MM.1S (cell line): ENCODE data around the gene DRC7.

Experiments used
- DNase-seq: peaks from one replicate; pipeline ENCODE4 v3.0.0-alpha.2; 2015
- H2AFZ ChIP-seq: fragments of 300-600 bp; sonication (generic); 2 replicates; pipeline ENCODE4 v1.6.0; 2016; ENCODE audit warnings: antibody characterized with exemption, low read length
- H3F3A ChIP-seq: fragments of 300-600 bp; sonication (generic); 2 replicates; pipeline ENCODE4 v1.6.1; 2016; ENCODE audit warnings: mild to moderate bottlenecking, antibody characterized with exemption, low read length, moderate library complexity, mixed read lengths; ENCODE audit not compliant: insufficient read depth
- H3K27ac ChIP-seq: fragments of 300-600 bp; sonication (generic); 2 replicates; pipeline ENCODE4 v1.5.1; 2016; ENCODE audit warnings: mild to moderate bottlenecking, low read length
- H3K27me3 ChIP-seq: fragments of 300-600 bp; sonication (generic); replicated peaks from 2 replicates; pipeline ENCODE4 v1.6.0; 2016; ENCODE audit warnings: low read length; ENCODE audit not compliant: insufficient read depth
- H3K36me3 ChIP-seq: fragments of 300-600 bp; sonication (generic); replicated peaks from 2 replicates; pipeline ENCODE4 v1.6.1; 2016; ENCODE audit warnings: mild to moderate bottlenecking, low read length, mixed read lengths; ENCODE audit not compliant: insufficient read depth
- H3K4me1 ChIP-seq: fragments of 300-600 bp; sonication (generic); 2 replicates; pipeline ENCODE4 v1.6.1; 2016; ENCODE audit warnings: low read length, mixed read lengths
- H3K4me2 ChIP-seq: fragments of 300-600 bp; sonication (generic); 2 replicates; pipeline ENCODE4 v1.6.0; 2016; ENCODE audit warnings: low read depth, low read length
- H3K4me3 ChIP-seq: fragments of 300-600 bp; sonication (generic); 2 replicates; pipeline ENCODE4 v1.5.1; 2016; ENCODE audit warnings: low read length, mixed read lengths
- H3K79me2 ChIP-seq: fragments of 300-600 bp; sonication (generic); 2 replicates; pipeline ENCODE4 v1.6.1; 2016; ENCODE audit warnings: mixed run types, low read length, mixed read lengths
- H3K9ac ChIP-seq: fragments of 300-600 bp; sonication (generic); 2 replicates; pipeline ENCODE4 v1.6.1; 2016; ENCODE audit warnings: low read length, mixed read lengths
- H3K9me2 ChIP-seq: fragments of 300-600 bp; sonication (generic); replicated peaks from 2 replicates; pipeline ENCODE4 v1.6.1; 2016; ENCODE audit warnings: mild to moderate bottlenecking, low read length, mixed read lengths; ENCODE audit not compliant: insufficient read depth
- H3K9me3 ChIP-seq: fragments of 300-600 bp; sonication (generic); replicated peaks from 2 replicates; pipeline ENCODE4 v1.6.1; 2016; ENCODE audit warnings: mild to moderate bottlenecking, low read length, mixed read lengths; ENCODE audit not compliant: insufficient read depth
- H4K20me1 ChIP-seq: fragments of 300-600 bp; sonication (generic); 2 replicates; pipeline ENCODE4 v1.6.1; 2016; ENCODE audit warnings: mild to moderate bottlenecking, low read length, moderate library complexity, mixed read lengths; ENCODE audit not compliant: insufficient read depth
- CTCF ChIP-seq: fragments of 300-600 bp; sonication (generic); IDR thresholded peaks from 2 replicates; pipeline ENCODE4 v1.5.1; 2016; ENCODE audit warnings: antibody characterized with exemption, low read length, mixed read lengths
- EZH2 ChIP-seq: fragments of 300-600 bp; sonication (generic); optimal IDR thresholded peaks from 2 replicates; pipeline ENCODE3; 2017; ENCODE audit warnings: low read depth, mild to moderate bottlenecking, antibody characterized with exemption, low read length, mixed read lengths
- EZH2phosphoT487 ChIP-seq: fragments of 300-600 bp; sonication (generic); IDR thresholded peaks from 2 replicates; pipeline ENCODE4 v1.6.1; 2018; ENCODE audit warnings: antibody characterized with exemption, low read length

DRC7 gene

GRCh38 chr16:57651344-57652333 lies 43.0 kb upstream of the DRC7 start:
- Histone ChIP-seq H3K4me2 (no peak overlapping the region), H3K27ac (no peak overlapping the region), H3K4me1 (peaks cover 14% of the 10 kb centered on the region), H3K9me3 (no peaks in the 10 kb centered on the region), H2AFZ (no peak overlapping the region), H3K4me3 (no peak overlapping the region), H3K36me3 (no peaks in the 10 kb centered on the region), H4K20me1 (no peaks in the 10 kb centered on the region), H3K27me3 (no peaks in the 10 kb centered on the region), H3F3A (peaks cover 11% of the 10 kb centered on the region), H3K9ac (no peak overlapping the region), H3K79me2 (no peaks in the 10 kb centered on the region), H3K9me2 (no peaks in the 10 kb centered on the region)
- TF ChIP-seq EZH2 = no peak
- TF ChIP-seq CTCF = no peak
- no peak for TF ChIP-seq EZH2phosphoT487
- no peak for DNase-seq

GRCh38 chr16:57652695-57653471 lies 41.7 kb upstream of the DRC7 start:
- no peak overlapping the region for H3K4me3 ChIP-seq
- H3K79me2 ChIP-seq = no peaks in the 10 kb centered on the region
- no peak overlapping the region for H3K4me2 ChIP-seq
- H2AFZ ChIP-seq = no peak overlapping the region
- no peaks in the 10 kb centered on the region for H3K27me3 ChIP-seq
- peaks cover 10% of the 10 kb centered on the region for H3K4me1 ChIP-seq
- no peaks in the 10 kb centered on the region for H3K9me3 ChIP-seq
- no peaks in the 10 kb centered on the region for H3K9me2 ChIP-seq
- H3K36me3 ChIP-seq = no peaks in the 10 kb centered on the region
- H3F3A ChIP-seq = peaks cover 8% of the 10 kb centered on the region
- no peak for TF ChIP-seq EZH2
- TF ChIP-seq EZH2phosphoT487 = no peak
- TF ChIP-seq CTCF = no peak
- no peaks in the 10 kb centered on the region for H4K20me1 ChIP-seq
- DNase-seq = no peak
- no peak overlapping the region for H3K9ac ChIP-seq
- H3K27ac ChIP-seq = no peak overlapping the region

GRCh38 chr16:57653936-57654335 lies 40.7 kb upstream of the DRC7 start:
- no peaks in the 10 kb centered on the region for H3K4me1 ChIP-seq
- TF ChIP-seq CTCF (no peak), EZH2phosphoT487 (no peak), EZH2 (no peak)
- no peak overlapping the region for H3K9ac ChIP-seq
- H3K4me3 ChIP-seq = no peak overlapping the region
- no peak overlapping the region for H2AFZ ChIP-seq
- H3K79me2 ChIP-seq = no peaks in the 10 kb centered on the region
- DNase-seq = no peak
- H3K27ac ChIP-seq = no peak overlapping the region
- H3F3A ChIP-seq = no peaks in the 10 kb centered on the region; the same call in 1 of the 2 replicates
- H3K27me3 ChIP-seq = no peaks in the 10 kb centered on the region
- H3K4me2 ChIP-seq = no peak overlapping the region
- H3K9me2 ChIP-seq = no peaks in the 10 kb centered on the region
- H3K36me3 ChIP-seq = no peaks in the 10 kb centered on the region
- H4K20me1 ChIP-seq = no peaks in the 10 kb centered on the region
- H3K9me3 ChIP-seq = no peaks in the 10 kb centered on the region
